Measurements from ENCODE around the gene EIF4G1. TPM values are rescaled to one million over a fixed set of nuclear protein-coding genes. Genes with fewer than 3 reads are reported as not detected.

The EIF4G1 gene
- total RNA-seq, 1 experiment from 2014 or later = 522 TPM

GRCh38 chr3:184360929-184361531, 46.6 kb downstream of the EIF4G1 start:
- Mint-ChIP-seq H3K4me1 (ENCODE audit: insufficient read depth, unreplicated experiment) (peaks cover 27% of the 10 kb centered on the region), H3K4me3 (ENCODE audit: unreplicated experiment) (peak overlapping the region; percentile 93), H3K36me3 (ENCODE audit: insufficient read depth, unreplicated experiment) (peaks cover 24% of the 10 kb centered on the region), H3K27ac (ENCODE audit: low read depth, unreplicated experiment) (peak overlapping the region; percentile 39), H3K27me3 (ENCODE audit: insufficient read depth, unreplicated experiment) (no peaks in the 10 kb centered on the region), H3K9me3 (ENCODE audit: unreplicated experiment) (no peaks in the 10 kb centered on the region)
- TF ChIP-seq CTCF (IDR thresholded peaks at IDR 0.05; ENCODE audit: unreplicated experiment) = no peak
- intact Hi-C loops (cut with micrococcal nuclease) = no loop called here
- no TSS peak for BruUV-seq (replicated peaks)
- ChIA-PET CTCF (interaction anchor here (1.1 to 1.2 kb wide), 2 partner anchors 8 to 24 kb away, joined by 3 to 5 read pairs; partner anchors contain the start of gene FAM131A), POLR2A (interaction anchor here (0.9 to 4.1 kb wide), 10 partner anchors 10 to 405 kb away, joined by 3 to 18 read pairs (median 6); no protein-coding TSS in a partner anchor)
- no peak for DNase-seq (ENCODE audit: unreplicated experiment)

- peaks cover 27% of the 10 kb centered on the region for H3K4me1 Mint-ChIP-seq (ENCODE audit: insufficient read depth, unreplicated experiment)
- H3K36me3 Mint-ChIP-seq (ENCODE audit: insufficient read depth, unreplicated experiment) = peaks cover 29% of the 10 kb centered on the region
- intact Hi-C loops (cut with micrococcal nuclease) = no loop called here
- CTCF ChIA-PET = interaction anchor here (1.0 to 3.5 kb wide), 5 partner anchors 8 to 180 kb away, joined by 3 to 12 read pairs (median 4); partner anchors contain the start of gene FAM131A
- POLR2A ChIA-PET = interaction anchor here (0.6 to 4.1 kb wide), 20 partner anchors 10 to 1291 kb away, joined by 3 to 18 read pairs (median 4); partner anchors contain the start of gene PSMD2
- H3K4me3 Mint-ChIP-seq (ENCODE audit: unreplicated experiment) = peak within 1 kb of the TSS; percentile 93
- no peaks in the 10 kb centered on the region for H3K27me3 Mint-ChIP-seq (ENCODE audit: insufficient read depth, unreplicated experiment)
- no peak for TF ChIP-seq CTCF (IDR thresholded peaks at IDR 0.05; ENCODE audit: unreplicated experiment)
- no peaks in the 10 kb centered on the region for H3K9me3 Mint-ChIP-seq (ENCODE audit: unreplicated experiment)
- H3K27ac Mint-ChIP-seq (ENCODE audit: low read depth, unreplicated experiment) = peak within 1 kb of the TSS; percentile 89
- no TSS peak for BruUV-seq (replicated peaks)
- DNase-seq (ENCODE audit: unreplicated experiment) = peak; percentile 51
Measured at GRCh38 chr3:184361532-184361931, 47.1 kb downstream of the EIF4G1 start, which contains the start of the genes CLCN2 and POLR2H. Gene CLCN2 (minus strand): TSS chr3:184361605. CDS start chr3:184361479, 126 bp downstream. Gene POLR2H (plus strand): TSS chr3:184361710. CDS start chr3:184363493, 1,783 bp downstream.

GRCh38 chr3:184361932-184362667, 47.7 kb downstream of the EIF4G1 start:
- Mint-ChIP-seq H3K4me3 (ENCODE audit: unreplicated experiment) (peak overlapping the region; percentile 93), H3K9me3 (ENCODE audit: unreplicated experiment) (no peaks in the 10 kb centered on the region), H3K27ac (ENCODE audit: low read depth, unreplicated experiment) (peak overlapping the region; percentile 89), H3K27me3 (ENCODE audit: insufficient read depth, unreplicated experiment) (no peaks in the 10 kb centered on the region), H3K4me1 (ENCODE audit: insufficient read depth, unreplicated experiment) (peaks cover 27% of the 10 kb centered on the region), H3K36me3 (ENCODE audit: insufficient read depth, unreplicated experiment) (peaks cover 35% of the 10 kb centered on the region)
- TSS peak; percentile 50 for BruUV-seq (replicated peaks)
- ChIA-PET CTCF (interaction anchor here (1.0 to 3.5 kb wide), 5 partner anchors 9 to 179 kb away, joined by 3 to 12 read pairs (median 4); partner anchors contain the start of gene FAM131A), POLR2A (interaction anchor here (0.6 to 4.1 kb wide), 21 partner anchors 10 to 1290 kb away, joined by 3 to 18 read pairs (median 4); partner anchors contain the start of genes FAM131A and PSMD2)
- no peak for TF ChIP-seq CTCF (IDR thresholded peaks at IDR 0.05; ENCODE audit: unreplicated experiment)
- intact Hi-C loops (cut with micrococcal nuclease) = loop anchor here (2.0 kb wide), 1 partner anchor 47 kb away; the partner anchor contains the start of gene EIF4G1
- DNase-seq (ENCODE audit: unreplicated experiment) = peak; percentile 75

Data from MCF 10A (cell line).